NCI-H748 (cell line): ENCODE results near the gene HNRNPAB.
"Not testable (repeated sequence)": the region's sequence is repeated elsewhere in the genome, so short reads cannot be mapped to it uniquely, and the experiment has no call there.

ENCODE experiments used
- DNase-seq: peaks from one replicate; lab custom pipeline; 2025; ENCODE audit not compliant: unreplicated experiment; lab: John Stamatoyannopoulos, UW

The HNRNPAB gene

DNA sequence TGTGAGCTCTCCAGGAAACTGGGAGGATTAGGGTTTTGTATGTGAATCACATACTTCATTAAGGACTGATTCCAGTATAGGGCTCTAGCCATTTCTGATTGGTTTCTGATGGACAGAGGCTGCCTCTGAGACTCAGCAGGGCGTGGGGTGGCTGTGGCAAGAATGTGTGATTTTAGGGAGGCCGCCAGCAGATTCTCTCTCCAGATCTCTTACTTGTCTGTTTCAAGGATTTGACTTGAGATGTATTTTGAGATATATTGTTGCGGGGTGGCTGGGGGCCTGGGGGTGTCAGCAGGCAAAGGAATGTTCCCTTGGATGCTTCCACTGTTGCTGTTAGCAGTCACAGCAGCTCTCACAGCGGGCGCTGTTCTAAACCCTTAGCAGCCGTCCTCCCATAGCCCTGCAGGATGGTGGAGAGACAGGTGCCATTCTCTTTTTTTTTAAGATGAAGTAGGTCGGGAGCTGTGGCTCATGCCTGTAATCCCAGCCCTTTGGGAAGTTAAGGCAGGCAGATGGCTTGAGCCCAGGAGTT is 8.0 kb upstream of the HNRNPAB start:
- no peak for DNase-seq

DNA sequence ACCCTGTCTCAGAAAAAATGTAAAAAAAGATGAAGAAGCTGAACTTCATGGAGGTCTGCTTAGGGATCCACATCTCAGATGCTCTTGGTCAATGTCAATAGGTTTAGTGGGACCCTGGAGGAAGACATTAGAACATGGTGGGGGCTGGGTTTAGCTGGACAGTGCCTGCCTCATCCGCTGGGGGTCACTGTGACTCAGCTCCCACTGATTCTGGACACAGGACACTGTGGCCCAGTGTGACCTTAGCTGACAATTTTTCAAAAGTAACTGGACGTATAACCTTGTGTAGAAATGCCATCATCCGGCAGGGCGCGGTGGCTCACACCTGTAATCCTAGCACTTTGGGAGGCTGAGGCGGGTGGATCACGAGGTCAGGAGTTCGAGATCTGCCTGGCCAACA is 7.3 kb upstream of the HNRNPAB start:
- no peak for DNase-seq

DNA sequence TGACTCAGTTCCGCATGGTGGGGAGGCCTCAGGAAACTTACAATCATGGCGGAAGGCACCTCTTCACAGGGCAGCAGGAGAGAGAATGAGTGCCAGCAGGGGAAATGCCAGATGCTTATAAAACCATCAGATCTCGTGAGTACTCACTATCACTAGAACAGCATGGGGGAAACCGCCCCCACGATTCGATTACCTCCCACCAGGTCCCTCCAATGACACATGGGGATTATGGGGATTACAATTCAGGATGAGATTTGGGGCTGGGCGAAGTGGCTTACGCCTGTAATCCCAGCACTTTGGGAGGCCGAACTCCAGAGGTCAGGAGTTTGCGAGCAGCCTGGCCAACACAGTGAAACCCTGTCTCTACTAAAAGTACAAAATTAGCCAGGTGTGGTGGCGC is 6.2 kb upstream of the HNRNPAB start:
- DNase-seq, result not testable (repeated sequence)

DNA sequence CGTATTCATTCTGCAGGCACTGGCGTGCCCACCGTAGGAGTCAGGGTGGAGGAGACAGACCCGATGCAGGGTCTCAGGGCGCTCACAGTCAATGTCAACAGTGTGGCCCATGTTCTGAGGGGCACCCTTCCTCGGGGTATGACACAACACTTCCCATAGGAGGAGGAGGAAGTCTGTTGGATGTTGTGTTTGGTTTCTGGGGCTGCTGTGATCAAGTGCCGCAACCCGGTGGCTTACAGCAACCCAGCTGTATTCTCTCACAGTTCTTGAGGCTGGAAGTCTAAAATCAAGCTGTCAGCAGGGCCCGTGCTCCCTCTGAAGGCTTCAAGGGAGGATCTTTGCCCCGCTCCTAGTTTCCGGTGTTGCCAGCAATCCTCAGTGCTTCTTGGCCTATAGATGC is 5.6 kb upstream of the HNRNPAB start:
- DNase-seq, result no peak

DNA sequence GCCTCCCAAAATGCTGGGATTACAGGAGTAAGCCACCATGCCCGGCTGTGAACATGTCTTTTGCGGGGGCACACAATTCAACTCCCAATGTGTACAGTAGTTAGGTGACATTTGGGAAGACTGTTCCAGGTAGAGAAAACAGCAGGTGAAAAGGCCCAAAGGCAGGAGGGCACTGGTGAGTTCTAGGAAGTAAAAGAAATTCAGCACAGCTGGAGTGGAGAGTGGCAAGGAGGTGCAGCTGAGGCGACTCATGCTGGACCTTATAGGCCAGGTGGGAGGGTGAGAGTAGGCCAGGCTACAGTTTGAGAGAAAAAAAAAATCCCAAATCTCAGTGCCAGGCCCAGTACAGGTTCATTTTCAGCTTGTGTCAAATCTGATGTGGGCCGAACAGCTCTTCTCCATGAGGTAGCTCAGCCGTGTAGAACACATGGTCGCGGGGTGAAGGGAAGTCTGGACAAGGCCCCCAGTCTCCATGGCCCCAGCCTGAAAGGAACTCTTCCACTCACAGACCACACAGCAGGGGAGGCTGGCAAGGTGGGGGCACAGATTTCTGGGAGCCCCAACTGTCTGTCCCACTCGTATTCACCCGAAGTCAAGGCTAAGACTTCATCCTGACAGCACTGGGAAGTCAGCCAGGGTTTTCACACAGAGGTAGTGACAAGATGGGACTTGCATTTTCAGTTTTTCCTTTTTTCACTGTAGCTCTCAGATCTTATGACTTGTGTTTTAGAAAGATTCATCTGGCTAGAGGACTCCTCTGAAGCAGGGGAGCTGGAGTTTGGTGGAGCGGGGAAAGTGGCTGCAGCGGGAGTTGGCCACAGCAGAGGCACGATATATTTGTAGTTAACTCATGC is 4.5 kb upstream of the HNRNPAB start:
- no peak for DNase-seq

DNA sequence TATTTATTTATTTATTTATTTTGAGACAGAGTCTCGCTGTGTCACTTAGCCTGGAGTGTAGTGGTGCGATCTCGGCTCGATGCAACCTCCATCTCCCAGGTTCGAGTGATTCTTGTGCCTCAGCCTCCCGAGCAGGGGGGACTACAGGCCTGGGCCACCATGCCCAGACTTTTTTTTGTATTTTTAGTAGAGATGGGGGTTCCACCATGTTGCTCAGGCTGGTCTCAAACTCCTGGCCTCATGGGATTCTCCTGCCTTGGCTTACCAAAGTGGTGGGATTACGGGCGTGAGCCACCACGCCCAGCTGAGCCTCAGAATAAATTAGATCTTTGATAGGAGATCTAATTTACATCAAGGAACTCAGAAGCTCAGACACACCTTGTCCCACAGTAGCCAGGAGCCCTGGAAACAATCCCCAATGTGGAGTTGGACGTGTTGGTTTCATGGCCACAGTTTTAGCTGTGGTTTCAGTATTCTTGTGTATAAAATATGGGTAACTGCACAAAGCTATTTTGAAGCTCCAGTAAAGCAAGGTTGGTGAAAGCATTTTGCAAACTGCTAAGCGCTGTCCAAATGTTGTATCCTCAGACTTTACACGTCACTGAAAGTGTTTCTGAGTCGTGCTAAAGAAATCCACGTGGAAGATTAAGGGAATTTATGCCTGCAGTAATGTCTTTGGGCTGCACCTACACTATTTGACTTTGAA is 3.0 kb upstream of the HNRNPAB start:
- DNase-seq, result no peak

DNA sequence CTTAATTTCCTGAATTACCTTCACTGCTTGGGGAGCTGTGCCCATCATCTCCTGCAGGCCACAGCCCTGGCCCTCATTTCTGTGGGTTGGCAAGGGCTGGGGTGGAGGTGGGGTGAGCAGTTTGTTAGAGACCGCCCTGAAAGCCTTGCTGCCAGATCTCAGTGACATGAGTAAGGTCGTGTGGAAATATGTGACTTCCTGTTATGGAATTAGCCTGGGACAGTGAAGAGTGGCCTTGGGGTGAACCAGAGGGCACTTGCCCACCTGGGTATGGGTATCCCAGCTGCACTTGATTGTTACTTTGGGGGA is 2.5 kb upstream of the HNRNPAB start:
- DNase-seq, result no peak

DNA sequence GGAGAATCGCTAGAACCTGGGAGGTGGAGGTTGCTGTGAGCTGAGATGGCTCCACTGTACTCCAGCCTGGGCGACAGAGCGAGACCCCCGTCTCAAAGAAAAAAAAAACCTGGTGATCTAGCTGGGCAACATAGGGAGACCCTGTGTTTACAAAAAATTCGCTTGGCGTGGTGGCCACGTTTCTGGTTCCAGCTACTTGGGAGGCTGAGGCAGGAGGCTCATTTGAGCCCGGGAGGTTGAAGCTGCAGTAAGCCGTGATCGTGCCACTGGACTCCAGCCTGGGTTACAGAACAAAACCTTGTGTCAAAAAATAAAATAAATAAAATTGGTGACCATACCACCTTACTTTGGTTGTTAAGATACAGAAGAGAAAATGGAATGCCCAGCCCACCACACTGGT is 1.8 kb upstream of the HNRNPAB start:
- DNase-seq, result no peak

DNA sequence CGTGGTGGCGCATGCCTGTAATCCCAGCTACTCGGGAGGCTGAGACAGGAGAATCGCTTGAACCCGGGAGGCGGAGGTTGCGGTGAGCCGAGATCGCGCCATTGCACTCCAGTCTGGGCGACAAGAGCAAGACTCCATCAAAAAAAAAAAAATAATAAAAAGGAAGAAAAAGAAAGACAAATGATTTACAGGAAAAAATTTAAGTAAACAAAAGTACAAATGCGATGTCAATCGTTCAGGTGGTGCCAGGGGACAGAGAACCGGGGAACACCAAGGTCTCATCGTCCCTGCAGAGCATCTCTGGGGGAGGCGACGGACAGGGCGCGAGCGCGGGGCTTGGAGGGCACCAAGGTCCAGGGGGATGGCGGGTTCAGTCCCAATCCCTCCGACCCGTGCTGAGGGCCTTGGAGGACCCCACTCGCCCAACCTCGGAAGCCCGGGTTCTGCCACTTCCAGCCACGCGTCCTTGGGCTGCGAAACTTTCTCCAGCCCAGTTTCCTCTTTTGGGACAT is 607 bp upstream of the HNRNPAB start:
- no peak for DNase-seq

DNA sequence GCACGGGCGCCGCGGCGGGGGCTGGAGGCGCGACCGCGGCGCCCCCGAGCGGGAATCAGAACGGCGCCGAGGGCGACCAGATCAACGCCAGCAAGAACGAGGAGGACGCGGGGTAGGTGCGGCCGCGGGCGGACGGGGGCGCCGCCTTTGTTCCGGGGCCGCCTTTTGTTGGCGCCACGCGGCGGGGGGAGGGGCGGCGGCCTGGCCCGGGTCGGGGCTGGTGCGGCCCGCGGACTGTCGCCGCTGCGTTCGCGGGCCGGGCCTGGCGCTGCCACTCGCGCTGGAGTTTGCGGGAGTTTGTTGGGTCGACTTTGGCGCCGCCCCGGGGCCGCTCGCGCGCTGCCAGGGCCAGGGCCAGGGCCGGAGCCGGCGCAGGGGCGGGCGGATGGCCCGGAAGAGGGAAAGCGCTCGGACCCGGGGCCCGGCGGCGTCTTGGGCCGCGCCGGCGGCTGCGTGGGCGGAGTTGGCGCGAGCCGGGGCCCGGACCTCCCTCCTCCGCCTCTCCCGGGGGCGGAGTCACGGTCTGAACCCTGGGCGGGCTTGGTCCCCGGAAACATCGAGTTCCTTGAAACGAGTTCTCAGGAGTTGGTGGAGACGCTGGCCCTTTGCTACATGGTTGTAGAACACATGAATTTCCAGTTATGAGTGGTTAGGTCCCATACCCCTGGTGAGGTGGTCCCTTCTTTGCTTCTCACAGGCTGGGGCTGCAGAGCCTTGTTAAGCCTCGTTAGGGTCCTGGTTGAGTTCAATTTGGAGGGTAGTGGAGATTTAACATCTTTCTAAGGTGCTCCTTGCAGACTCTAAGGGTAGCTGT is 809 bp downstream of the HNRNPAB start:
- peak; percentile 78 for DNase-seq

DNA sequence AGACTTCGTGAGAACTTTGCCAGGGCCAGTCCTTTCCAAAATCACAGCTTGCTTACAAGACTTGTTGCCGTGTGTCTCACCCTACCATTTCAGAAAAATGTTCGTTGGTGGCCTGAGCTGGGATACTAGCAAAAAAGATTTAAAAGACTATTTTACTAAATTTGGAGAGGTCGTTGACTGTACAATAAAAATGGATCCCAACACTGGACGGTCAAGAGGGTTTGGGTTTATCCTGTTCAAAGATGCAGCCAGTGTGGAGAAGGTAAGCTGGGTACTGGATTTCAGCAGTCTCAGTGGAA is 1.4 kb downstream of the HNRNPAB start:
- no peak for DNase-seq

DNA sequence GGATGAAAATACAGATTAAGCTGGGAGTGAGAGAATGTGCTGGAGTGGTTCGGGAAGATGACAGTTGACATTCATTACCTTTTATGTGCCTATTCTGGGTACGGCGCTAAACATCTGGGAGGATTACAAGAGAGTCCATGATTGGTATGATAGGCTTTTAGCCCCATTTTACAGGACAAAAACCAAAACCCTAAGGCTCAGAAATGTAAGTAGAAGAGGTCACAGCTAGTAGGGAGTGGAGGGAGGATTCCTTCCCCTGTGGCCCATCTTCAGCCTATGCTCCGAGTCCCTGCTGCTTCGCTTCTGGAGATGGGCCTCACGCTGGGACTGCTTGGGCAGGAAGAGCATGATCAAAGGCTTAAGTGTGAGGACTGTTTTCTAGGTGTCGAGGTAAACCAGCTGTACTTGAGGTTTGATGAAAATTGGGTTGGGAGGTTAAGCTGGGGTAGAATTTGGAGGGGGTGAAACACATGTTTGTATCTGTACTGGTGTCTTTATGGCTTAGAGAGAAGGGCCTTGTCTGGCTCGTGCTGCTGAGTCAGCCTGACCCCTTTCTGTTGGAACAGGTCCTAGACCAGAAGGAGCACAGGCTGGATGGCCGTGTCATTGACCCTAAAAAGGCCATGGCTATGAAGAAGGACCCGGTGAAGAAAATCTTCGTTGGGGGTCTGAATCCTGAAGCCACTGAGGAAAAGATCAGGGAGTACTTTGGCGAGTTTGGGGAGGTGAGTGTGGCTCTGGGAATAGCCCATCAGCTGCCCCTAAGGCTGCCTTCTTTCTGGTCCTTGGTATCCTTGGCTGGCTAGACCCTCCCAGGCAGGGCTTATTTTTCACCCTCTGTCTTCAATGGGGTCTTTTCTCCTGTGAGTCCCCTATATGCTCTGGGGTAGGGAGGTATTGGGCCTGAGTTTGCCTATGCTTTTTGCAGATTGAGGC is 2.1 kb downstream of the HNRNPAB start:
- no peak for DNase-seq

DNA sequence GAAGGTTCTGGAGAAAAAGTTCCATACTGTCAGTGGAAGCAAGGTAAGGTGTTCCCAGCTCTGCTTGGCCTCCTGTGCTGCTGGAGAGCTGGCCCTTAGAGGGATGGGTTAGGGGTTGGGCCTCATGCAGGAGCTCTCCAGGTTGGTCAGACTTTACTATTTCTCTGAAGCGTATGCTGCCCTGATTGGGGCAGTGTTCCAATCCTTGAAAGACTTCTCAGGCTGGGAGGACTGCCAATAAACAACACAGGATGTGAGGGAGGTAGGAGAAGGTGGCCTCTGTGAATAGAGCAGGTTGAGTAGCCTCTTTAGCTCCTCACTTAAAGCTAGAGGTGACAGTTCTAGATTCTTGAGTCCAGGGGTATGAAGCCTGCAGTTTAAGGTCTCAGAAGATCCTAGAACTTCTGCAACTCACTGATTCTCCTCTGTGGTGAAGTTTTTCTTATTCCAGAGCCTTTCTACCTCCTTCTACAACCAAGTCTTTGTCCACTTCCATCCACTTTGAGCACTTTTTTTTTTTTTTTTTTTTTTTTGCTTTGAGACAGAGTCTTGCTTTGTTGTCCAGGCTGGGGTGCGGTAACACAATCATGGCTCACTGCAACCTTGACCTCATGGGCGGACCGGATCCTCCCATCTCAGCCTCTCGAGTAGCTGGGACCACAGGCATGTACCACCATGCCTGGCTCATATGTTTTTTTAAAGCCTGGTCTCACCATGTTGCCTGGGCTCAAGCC is 3.0 kb downstream of the HNRNPAB start:
- no peak for DNase-seq

DNA sequence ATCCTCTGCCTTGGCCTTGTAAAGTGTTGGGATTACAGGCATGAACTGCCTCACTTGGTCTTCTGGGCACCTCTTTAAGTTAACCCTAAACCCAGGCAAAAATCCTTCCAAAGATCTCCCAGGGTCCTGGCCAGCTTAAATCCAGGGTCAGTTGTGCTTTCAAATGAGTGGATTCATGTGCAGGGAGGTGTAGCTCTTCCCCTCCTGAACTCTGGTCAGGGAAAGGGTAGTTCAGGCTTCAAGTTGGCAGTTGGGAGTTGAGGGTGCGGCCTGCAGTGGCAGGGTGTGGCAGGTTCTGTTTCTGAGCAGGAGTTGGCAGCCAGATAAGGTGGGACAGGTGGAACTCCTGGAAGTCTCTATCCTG is 3.6 kb downstream of the HNRNPAB start:
- no peak for DNase-seq

DNA sequence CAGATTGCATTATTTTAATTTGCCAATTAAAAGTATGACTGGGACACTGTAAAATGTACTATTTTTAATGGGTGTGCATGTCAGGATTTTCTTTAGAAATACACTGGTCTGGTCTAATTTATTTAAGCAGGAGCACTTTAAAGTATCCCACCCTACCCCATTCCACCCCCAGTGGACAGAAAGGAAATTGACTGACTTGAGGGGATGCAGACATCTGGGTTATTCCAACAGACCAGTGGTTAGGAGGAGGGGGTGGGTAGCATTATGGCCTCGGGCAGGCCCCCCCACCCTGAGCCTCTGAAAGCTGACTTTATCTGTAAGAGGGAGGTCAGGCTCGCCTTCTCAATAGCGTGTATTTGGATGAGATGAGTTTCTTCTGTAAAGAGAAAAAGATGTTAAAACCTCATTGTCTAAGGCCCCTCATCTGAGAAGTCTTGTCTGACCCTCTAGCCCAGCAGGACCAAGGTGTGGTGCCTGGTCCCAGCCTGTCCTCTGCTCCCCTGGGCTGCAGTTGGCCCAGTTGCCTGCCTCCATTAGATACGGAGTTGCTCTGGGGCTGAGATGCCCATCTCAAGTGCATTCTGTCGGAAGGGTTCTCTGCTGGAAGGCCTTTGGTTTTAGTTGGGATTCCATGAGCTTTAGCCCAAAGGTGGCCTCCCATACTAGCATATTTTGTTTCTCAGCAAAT is 4.4 kb downstream of the HNRNPAB start:
- no peak for DNase-seq

DNA sequence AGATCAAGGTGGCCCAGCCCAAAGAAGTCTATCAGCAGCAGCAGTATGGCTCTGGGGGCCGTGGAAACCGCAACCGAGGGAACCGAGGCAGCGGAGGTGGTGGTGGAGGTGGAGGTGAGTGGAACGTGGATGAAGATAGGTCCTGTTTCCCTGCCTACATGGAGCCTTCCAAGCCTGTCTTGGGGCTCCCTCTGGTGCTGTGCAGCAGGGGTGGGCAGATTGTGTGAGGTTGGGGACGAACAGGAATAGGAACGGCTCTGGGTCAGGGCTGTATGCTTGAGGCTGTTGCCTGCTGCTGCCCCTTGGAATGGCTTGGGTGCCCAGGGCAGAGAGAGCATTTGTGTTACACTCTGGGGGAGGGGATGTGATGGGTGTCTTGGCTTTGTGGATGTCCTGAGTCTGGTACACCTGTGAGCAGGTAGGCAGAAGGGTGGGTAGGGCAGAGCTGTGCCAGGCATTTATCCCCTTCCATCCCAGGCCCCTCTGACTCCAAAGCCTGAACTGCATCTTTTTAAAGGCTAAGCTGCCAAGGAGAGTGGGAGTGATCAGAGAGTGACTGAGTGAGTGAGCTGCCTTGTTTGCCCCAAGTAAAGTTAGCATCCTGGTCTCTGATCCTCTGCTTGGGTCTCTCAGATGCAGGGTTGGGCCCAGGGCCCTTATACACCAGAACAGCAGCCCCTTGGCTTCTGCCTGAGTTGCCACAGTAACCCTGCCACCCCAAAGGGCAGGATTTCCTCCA is 5.2 kb downstream of the HNRNPAB start:
- DNase-seq, result no peak

DNA sequence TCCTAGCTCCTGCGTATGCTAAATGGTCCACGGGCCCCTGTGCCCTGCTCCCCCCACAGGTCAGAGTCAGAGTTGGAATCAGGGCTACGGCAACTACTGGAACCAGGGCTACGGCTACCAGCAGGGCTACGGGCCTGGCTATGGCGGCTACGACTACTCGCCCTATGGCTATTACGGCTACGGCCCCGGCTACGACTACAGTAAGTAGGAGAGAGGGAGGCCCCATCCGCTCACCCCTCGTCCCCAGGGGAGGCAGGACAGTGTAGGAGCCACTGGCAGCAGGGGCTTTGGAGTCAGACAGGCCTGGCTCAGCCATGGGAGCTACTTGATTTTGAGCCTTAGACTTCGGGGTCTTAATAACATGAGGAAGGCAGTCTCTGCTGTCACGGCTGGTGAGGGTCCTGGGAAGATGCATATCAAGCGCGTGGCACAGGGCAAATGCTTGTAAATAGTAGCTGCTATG is 5.8 kb downstream of the HNRNPAB start:
- DNase-seq, result no peak

DNA sequence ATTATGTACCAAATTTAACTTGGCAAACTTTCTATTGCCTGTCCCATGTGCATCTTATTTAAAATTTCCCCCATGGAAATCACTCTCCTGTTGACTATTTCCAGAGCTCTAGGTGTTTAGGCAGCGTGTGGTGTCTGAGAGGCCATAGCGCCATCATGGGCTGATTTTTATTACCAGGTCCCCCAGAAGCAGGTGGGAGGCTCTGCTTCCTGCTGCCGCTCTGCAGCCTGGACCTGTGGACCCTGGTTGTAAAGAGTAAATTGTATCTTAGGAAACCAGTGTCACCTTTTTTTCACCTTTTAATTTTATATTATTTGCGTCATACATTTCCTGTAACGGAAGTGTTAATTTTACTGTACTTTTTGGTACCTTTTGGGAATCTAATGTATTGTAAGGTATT is 6.4 kb downstream of the HNRNPAB start:
- DNase-seq, result no peak
